C4-2B (cell line): ENCODE data around the gene RALGAPB.

Experiments
- CTCF ChIP-seq: fragments of 450-650 bp; conservative IDR thresholded peaks from 2 replicates; pipeline ENCODE4 v1.5.1; 2017; ENCODE audit warnings: mild to moderate bottlenecking
- ZFX ChIP-seq: fragments of 450-650 bp; IDR thresholded peaks from 2 replicates; pipeline ENCODE4 v1.6.1; 2017

- no peak for TF ChIP-seq CTCF
- TF ChIP-seq ZFX, result no peak
Observed at GRCh38 chr20:38466983-38467382, 5.7 kb upstream of the RALGAPB start.
